HG02870 (cell line): ENCODE measurements around the gene SLC35G2.
"Not testable (repeated sequence)": the region's sequence is repeated elsewhere in the genome, so short reads cannot be mapped to it uniquely, and the experiment has no call there.

Experiments used
- ATAC-seq: cut with Tn5 transposase; IDR thresholded peaks from one replicate; pipeline ENCODE4 v1.9.1; 2021; ENCODE audit warnings: mild to moderate bottlenecking, moderate library complexity; ENCODE audit not compliant: unreplicated experiment

Gene SLC35G2

DNA sequence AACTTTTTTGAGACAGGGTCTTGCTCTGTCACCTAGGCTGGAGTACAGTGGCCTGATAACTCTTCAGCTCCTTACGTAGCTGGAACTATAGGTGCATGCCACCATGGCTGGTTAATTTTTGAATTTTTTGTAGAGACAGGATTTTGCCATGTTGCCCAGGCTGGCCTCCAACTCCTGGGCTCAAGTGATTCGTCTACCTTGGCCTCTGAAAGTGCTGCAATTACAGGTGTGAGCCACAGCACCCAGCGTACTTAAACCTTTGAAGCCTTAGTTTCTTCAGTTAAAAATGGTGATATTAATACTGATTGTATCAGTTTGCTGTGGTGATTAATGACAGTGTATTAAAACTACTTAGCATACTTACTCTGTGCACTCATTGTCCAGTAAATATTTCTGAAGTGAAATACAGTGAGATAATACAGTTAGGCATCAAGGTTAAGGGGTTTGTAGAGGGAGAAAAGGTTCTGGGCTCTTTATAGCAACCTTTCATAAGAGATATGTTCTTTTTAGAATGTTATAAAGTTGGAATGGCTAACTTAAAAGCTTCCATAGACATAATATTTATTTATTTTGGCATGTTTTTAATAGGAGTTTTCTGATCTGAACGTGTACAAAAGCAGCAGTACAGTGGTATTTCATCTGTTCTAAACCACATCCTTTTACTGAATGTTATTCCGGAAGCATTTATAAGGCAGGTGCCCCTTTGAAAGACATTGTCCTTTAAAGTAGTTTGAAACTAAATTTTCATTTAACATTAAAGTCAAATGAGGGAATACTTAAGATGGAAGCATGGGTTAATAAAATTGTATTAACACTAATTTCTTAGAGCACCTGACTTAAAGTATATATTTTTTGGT lies 66.7 kb downstream of the SLC35G2 start:
- peak; percentile 43 for ATAC-seq

DNA sequence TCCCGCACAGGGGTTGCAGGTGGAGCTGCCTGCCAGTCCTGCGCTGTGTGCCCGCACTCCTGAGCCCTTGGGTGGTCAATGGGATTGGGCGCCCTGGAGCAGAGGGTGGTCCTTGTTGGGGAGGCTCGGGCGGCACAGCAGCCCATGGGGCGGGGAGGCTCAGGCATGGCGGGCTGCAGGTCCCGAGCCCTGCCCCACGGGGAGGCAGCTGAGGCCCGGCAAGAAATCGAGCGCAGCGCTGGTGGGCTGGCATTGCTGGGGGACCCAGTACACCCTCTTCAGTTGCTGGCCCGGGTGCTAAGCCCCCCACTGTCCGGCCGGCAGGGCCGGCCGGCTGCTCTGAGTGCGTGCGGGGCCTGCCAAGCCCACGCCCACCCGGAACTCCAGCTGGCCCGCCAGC lies 71.0 kb downstream of the SLC35G2 start:
- no peak for ATAC-seq

DNA sequence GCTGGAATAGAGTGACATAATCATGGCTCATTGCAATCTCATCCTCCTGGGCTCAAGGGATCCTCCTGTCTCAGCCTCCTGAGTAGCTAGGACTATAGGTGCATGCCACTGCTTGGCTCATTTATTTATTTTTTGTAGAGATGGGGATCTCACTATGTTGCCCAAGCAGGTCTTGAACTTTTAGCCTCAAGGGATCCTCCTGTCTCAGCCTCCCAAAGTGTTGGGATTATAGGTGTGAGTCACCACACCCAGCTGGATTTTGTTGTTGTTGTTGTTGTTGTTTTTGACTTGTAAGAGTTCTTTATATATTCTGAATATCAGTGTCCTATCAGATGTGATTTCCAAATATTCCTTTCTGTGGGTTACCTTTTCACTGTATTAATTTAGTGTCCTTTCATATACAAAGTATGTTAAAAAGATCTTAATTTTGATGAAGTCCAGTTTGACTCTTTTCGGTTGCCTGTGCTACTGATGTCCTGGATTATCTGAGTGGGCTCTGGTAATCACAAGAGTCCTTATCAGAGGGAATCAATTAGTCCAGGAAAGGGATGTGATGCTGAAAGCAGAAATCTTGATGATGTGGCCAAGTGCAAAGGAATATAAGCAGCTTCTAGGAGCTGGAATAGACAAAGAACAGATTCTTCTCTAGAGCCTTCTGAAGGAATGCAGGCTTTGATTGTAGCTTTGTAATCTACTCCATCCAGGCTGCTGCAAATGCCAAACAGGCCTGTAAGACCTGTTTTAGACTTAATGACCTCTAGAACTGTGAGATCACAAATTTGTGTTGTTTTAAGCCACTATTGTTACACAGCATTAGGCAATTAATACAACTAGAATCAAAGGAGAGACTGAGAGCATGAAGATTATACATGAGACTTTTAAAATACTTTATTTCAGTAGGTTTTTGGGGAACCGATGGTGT lies 73.3 kb downstream of the SLC35G2 start:
- no peak for ATAC-seq

DNA sequence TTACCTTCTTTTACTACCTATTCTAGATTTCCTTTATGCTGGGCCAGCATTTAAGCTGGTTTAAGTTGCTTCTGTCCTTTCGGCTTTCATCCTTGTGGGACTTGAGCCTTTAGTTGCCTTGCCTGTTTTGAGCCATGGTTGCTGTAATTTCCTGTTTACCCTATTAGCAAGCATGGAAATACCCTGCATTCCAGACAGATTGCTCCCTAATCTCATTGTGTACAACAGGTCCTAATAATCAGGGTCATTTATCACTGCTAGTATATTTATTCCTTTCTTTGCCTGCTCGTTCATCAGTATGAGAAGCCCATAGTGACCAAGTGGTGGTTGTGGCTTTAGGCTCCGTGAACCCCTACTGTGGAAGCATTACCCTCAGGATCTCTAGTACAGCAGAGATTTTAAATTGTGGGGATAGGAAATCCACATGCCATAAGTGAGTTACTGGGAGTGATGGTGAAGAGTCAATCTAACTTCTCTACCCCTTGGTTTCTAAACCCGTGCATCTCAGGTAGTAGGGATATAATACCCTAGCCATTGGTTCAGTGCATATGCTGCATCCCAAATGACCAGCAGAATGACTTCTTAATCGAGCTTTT lies 75.0 kb downstream of the SLC35G2 start:
- ATAC-seq, result no peak

DNA sequence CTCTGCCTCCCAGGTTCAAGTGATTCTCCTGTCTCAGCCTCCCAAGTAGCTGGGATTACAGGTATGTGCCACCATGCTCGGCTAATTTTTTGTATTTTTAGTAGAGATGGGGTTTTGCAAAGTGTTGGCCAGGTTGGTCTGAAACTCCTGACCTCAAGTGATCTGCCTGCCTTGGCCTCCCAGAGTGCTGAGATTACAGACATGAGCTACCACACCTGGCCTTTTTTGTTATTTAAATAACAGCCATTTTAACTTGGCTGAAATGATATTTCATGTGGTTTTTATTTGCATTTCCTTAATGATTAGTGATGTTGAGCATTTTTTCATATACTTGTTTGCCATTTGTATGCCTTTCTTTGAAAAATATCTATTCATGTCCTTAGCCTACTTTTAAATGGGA lies 78.2 kb downstream of the SLC35G2 start:
- not testable (repeated sequence) for ATAC-seq

DNA sequence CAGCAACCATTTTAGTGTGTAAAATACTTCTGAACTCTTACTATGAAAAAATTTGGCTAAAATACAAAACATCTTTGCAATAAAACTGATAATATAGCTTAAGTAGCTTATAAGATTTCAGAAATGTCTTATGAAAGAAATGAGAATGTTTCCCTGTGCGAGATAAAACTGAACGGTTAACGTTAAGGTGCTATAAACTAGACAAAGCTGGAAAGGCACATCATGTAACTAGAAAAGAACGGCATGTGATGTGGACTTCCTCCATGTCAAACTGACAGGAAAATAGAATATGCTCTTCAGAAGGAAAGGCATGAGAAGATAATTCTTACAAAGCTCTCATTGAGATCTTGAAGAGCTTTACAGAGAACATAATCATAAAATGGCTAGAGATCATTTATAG lies 79.6 kb downstream of the SLC35G2 start:
- no peak for ATAC-seq

DNA sequence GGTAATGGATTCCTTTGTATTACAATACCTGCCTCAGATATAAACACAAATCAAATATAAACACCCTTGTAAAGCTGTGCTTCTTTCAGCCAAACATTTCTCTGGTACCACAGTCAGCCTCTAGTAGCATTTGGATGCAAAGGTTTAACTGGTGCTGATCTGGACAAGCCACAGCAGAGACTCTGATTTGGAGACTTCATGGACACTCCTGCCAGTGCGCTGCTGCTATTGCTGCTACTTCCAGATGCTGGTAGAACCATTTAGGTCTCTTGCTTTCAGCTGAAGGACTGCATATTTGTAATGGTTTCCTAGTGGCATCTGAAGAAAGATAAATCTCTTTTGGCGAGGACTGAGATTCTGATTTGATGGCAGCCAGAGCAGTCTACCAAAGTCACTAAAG lies 80.0 kb downstream of the SLC35G2 start:
- no peak for ATAC-seq

DNA sequence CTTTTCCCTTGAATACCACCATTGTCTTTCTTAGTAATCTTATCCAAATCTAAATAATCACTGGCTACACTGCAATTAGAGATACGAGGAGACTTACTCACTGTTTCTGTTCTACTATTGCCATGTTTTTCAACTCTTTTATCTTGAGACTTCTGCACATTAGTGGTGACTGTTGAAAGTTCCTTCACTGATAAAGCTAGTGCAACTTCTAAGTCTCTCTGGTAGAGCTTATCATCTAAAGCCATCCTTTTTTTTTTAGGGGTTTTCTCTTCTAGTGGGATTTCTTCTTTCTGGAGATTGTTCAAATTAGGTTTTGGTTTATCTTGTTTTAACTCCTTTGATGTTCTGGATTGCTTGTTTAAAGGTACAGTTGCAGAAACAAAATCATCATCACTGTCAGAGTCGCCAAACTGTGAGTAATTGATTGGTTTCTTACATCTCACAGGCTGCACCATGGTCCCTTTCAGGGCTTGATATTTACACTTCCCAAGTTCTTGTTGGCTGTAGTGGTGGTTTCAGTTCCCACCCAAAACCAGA lies 80.8 kb downstream of the SLC35G2 start:
- ATAC-seq, result no peak

DNA sequence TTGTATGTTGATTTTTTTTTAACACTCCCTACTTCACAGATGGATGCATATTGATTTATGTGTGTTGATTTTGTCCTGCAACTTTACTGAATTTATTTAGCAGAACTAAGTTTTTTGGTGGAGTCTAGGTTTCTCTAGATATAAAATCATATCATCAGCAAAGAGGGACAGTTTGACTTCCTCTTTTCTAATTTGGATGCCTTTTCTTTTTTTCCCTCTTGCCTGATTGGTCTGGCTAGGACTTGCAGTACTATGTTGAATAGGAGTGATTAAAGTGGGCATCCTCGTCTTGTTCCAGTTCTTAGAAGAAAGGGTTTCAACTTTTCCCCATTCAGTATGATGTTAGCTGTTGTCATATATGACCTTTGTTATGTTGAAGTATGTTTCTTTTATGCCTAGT lies 81.8 kb downstream of the SLC35G2 start:
- not testable (repeated sequence) for ATAC-seq

DNA sequence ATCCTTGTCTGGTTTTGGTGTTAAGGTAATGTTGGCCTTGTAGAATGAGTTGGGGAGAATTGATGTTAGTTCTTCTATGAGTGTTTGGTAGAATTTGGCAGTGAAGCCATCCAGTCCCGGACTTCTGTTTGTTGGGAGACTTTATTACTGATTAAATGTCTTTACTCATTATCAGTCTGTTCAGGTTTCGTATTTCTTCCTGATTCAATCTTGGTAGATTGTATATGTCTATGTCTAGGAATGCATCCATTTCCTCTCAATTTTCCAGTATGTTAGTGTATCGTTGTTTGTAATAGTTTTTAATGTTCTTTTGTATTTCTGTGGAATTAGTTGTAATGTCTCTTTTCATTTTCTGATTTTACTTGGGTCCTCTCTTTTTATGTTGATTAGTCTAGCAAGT lies 82.5 kb downstream of the SLC35G2 start:
- no peak for ATAC-seq

DNA sequence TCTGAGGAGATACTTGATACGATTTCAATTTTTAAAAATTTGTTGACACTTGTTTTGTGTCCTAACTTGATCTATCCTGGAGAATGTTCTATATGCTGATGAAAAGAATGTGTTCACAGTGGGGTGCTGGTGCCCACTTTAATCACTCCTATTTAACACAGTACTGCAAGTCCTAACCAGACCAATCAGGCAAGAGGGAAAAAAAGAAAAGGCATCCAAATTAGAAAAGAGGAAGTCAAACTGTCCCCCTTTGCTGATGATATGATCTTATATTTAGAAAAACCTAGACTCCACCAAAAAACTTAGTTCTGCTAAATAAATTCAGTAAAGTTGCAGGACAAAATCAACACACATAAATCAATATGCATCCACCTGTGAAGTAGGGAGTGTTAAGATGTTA lies 83.6 kb downstream of the SLC35G2 start:
- ATAC-seq, result not testable (repeated sequence)

DNA sequence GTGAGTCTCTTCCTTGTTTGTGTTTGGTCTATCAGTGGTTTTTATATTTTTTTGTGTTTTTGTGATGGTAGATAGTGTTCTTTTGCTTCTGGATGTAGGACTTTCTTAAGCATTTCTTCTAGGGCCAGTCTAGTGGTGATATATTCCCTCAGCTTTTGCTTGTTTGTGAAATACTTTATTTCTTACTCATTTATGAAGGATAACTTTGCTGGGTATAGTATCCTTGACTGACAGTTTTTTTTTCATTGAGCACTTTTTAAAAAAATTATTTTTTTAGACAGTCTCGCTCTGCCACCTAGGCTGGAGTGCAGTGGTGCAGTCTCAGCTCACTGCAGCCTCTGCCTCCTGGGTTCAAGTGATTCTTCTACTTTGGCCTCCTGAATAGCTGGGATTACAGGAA lies 85.0 kb downstream of the SLC35G2 start:
- ATAC-seq, result no peak

DNA sequence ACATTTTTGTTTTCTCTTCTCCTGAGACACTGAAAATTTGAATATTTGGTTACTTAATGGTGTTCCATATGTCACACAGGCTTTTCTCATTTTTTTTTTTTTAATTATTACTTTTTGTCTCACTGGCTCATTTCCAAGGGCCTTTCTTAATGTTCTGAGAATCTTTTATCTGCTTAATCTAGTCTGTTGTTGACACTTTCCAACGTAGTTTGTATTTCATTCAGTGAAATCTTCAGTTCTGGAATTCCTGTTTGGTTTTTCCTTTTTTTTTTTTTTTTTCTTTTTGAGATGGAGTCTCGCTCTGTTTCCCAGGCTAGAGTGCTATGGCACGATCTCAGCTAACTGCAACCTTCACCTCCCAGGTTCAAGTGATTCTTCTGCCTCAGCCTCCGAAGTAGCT lies 85.8 kb downstream of the SLC35G2 start:
- no peak for ATAC-seq
